OCI-LY7 (cell line): ENCODE data around the gene ZIC4.

Experiments used
- CTCF ChIP-seq: fragments of 200-600 bp; sonication (generic); conservative IDR thresholded peaks from 2 replicates; pipeline ENCODE4 v1.5.1; 2014; ENCODE audit warnings: mild to moderate bottlenecking, antibody characterized with exemption, low read length, moderate library complexity, mixed read lengths
- EZH2phosphoT487 ChIP-seq: fragments of 200-600 bp; sonication (generic); IDR thresholded peaks from 2 replicates; pipeline ENCODE4 v1.6.1; 2018; ENCODE audit warnings: low read depth, borderline replicate concordance, mild to moderate bottlenecking, mixed run types, antibody characterized with exemption, low read length, moderate library complexity, mixed read lengths

- TF ChIP-seq CTCF (no peak), EZH2phosphoT487 (no peak)
Observed at GRCh38 chr3:147401421-147401820, 4.9 kb downstream of the ZIC4 start.
